Esophagus (tissue), 2 donors: Measurements from ENCODE around the gene FAM110D. TPM values are rescaled to one million over a fixed set of nuclear protein-coding genes. Genes with fewer than 3 reads are reported as not detected.

Source experiments
- H3K27ac ChIP-seq, 2 donors: one replicate each; pipeline ENCODE4 v1.5.1; 2013; ENCODE audit warnings: low read depth in 2 of 2, mild to moderate bottlenecking in 2 of 2, inconsistent platforms in 1 of 2, low read length in 1 of 2, moderate library complexity in 1 of 2
- H3K27me3 ChIP-seq, 2 donors: one replicate each; pipeline ENCODE4 v1.6.1; 2013; ENCODE audit warnings: low read length in 2 of 2, control low read depth in 1 of 2, mild to moderate bottlenecking in 1 of 2; ENCODE audit not compliant: insufficient read depth in 2 of 2, control insufficient read depth in 1 of 2
- H3K36me3 ChIP-seq, 2 donors: one replicate each; pipeline ENCODE4 v1.6.1; 2013; ENCODE audit warnings: low read length in 1 of 2; ENCODE audit not compliant: control insufficient read depth in 2 of 2, insufficient read depth in 2 of 2
- H3K4me1 ChIP-seq, 2 donors: one replicate each; pipeline ENCODE4 v1.6.1; 2013; ENCODE audit warnings: low read length in 1 of 2; ENCODE audit not compliant: control insufficient read depth in 2 of 2, insufficient read depth in 2 of 2
- H3K4me3 ChIP-seq, 2 donors: one replicate each; pipeline ENCODE4 v1.5.1; 2013; ENCODE audit warnings: low read length in 2 of 2, mild to moderate bottlenecking in 2 of 2, low read depth in 1 of 2, moderate library complexity in 1 of 2
- H3K9me3 ChIP-seq, 2 donors: one replicate each; pipeline ENCODE4 v1.6.1; 2013; ENCODE audit warnings: mild to moderate bottlenecking in 2 of 2, low read depth in 1 of 2, low read length in 1 of 2, moderate library complexity in 1 of 2; ENCODE audit not compliant: control insufficient read depth in 2 of 2, insufficient read depth in 1 of 2
- WGBS, 2 donors: extraction: QIAGEN DNeasy Blood & Tissue Kit; methylation state at CpG; one replicate each; pipeline ENCODE4 v1.1.7; 2013; 5-methylcytosine and 5-hydroxymethylcytosine counted together
- polyA plus RNA-seq, 2 donors: library from polyadenylated mRNA; stranded (reverse); fragments of 200-250 nt; gene quantifications; one replicate each; pipeline ENCODE4 v1.2.3, GENCODE V29; 2013
- donor health status: healthy with polysubstance abuse.
- donor health status: Bipolar disorder and iron deficiency.

Gene FAM110D
- polyA plus RNA-seq, 2 donors: 0.94 to 1.6 TPM

- Histone ChIP-seq H3K4me3 (no peak overlapping the region), H3K36me3 (no peaks in the 10 kb centered on the region), H3K4me1 (peaks cover 0 to 5% of the 10 kb centered on the region in 2 donors), H3K27ac (no peak overlapping the region), H3K9me3 (no peaks in the 10 kb centered on the region), H3K27me3 (peaks cover 0 to 5% of the 10 kb centered on the region in 2 donors)
- 61 to 69% methylated on average over 5 of the region's 5 CpGs for WGBS, 2 donors
Measured at GRCh38 chr1:26153966-26154532, 4.8 kb upstream of the FAM110D start.

GRCh38 chr1:26154750-26155149, 4.1 kb upstream of the FAM110D start:
- WGBS, 2 donors: 55% methylated on average over 9 of the region's 9 CpGs
- Histone ChIP-seq H3K27me3 (peaks cover 0 to 5% of the 10 kb centered on the region in 2 donors), H3K4me3 (no peak overlapping the region), H3K36me3 (no peaks in the 10 kb centered on the region), H3K4me1 (peaks cover 0 to 5% of the 10 kb centered on the region in 2 donors), H3K27ac (no peak overlapping the region), H3K9me3 (no peaks in the 10 kb centered on the region)

- peaks cover 0 to 5% of the 10 kb centered on the region in 2 donors for H3K4me1 ChIP-seq
- peak overlapping the region; percentile 3 to 11 for H3K27ac ChIP-seq
- H3K4me3 ChIP-seq: no peak overlapping the region
- WGBS, 2 donors: 62% methylated on average over 21 of the region's 21 CpGs
- H3K36me3 ChIP-seq: no peaks in the 10 kb centered on the region
- peaks cover 0 to 5% of the 10 kb centered on the region in 2 donors for H3K27me3 ChIP-seq
- H3K9me3 ChIP-seq: no peaks in the 10 kb centered on the region
Measured at GRCh38 chr1:26155370-26156284, 3.3 kb upstream of the FAM110D start.

GRCh38 chr1:26156285-26157038, 2.4 kb upstream of the FAM110D start:
- H3K27ac ChIP-seq: peak overlapping the region in 1 of 2 donors; percentile 3
- peaks cover 0 to 10% of the 10 kb centered on the region in 2 donors for H3K4me1 ChIP-seq
- no peaks in the 10 kb centered on the region for H3K36me3 ChIP-seq
- no peaks in the 10 kb centered on the region for H3K9me3 ChIP-seq
- H3K4me3 ChIP-seq: peak overlapping the region in 1 of 2 donors; percentile 7
- H3K27me3 ChIP-seq: peaks cover 0 to 5% of the 10 kb centered on the region in 2 donors
- WGBS, 2 donors: 27 to 36% methylated on average over 12 of the region's 12 CpGs

- H3K27ac ChIP-seq: no peak overlapping the region
- no peaks in the 10 kb centered on the region for H3K9me3 ChIP-seq
- 55 to 69% methylated on average over 5 of the region's 5 CpGs for WGBS, 2 donors
- peaks cover 0 to 18% of the 10 kb centered on the region in 2 donors for H3K4me1 ChIP-seq
- no peak overlapping the region for H3K4me3 ChIP-seq
- peaks cover 0 to 5% of the 10 kb centered on the region in 2 donors for H3K27me3 ChIP-seq
- no peaks in the 10 kb centered on the region for H3K36me3 ChIP-seq
Measured at GRCh38 chr1:26158271-26158907, 490 bp upstream of the FAM110D start.

GRCh38 chr1:26159743-26160039, 812 bp downstream of the FAM110D start:
- Histone ChIP-seq H3K36me3 (no peaks in the 10 kb centered on the region), H3K27me3 (peaks cover 0 to 5% of the 10 kb centered on the region in 2 donors), H3K9me3 (no peaks in the 10 kb centered on the region), H3K4me3 (peak overlapping the region; percentile 1 to 25), H3K27ac (peak overlapping the region in 1 of 2 donors; percentile 14), H3K4me1 (peaks cover 0 to 20% of the 10 kb centered on the region in 2 donors)
- WGBS, 2 donors: 63 to 68% methylated on average over 4 of the region's 4 CpGs

GRCh38 chr1:26160527-26161414, 1.9 kb downstream of the FAM110D start:
- WGBS, 2 donors: 48 to 49% methylated on average over 18 of the region's 18 CpGs
- H3K9me3 ChIP-seq: no peaks in the 10 kb centered on the region
- no peak overlapping the region for H3K27ac ChIP-seq
- peaks cover 0 to 20% of the 10 kb centered on the region in 2 donors for H3K4me1 ChIP-seq
- H3K4me3 ChIP-seq: peak overlapping the region; percentile 43 to 47
- H3K36me3 ChIP-seq: no peaks in the 10 kb centered on the region
- H3K27me3 ChIP-seq: peaks cover 0 to 5% of the 10 kb centered on the region in 2 donors

- no peaks in the 10 kb centered on the region for H3K36me3 ChIP-seq
- peaks cover 0 to 20% of the 10 kb centered on the region in 2 donors for H3K4me1 ChIP-seq
- H3K4me3 ChIP-seq: peak overlapping the region; percentile 43 to 47
- H3K9me3 ChIP-seq: no peaks in the 10 kb centered on the region
- WGBS, 2 donors: 2% methylated on average over 67 to 98 of the region's 98 CpGs
- peaks cover 0 to 1% of the 10 kb centered on the region in 2 donors for H3K27me3 ChIP-seq
- no peak overlapping the region for H3K27ac ChIP-seq
Measured at GRCh38 chr1:26161415-26162219, 2.7 kb downstream of the FAM110D start.
